ENCODE measurements around the gene RALGPS1.
A peak's percentile ranks its signal among the peaks of the same experiment; 100 is the strongest.

Gene RALGPS1

GRCh38 chr9:127205952-127206351, 291.4 kb downstream of the RALGPS1 start:
- no peak for DNase-seq (ENCODE audit: low read depth, low spot score)

- no peak for DNase-seq (ENCODE audit: low read depth, low spot score)
Measured at GRCh38 chr9:127206666-127207065, 292.1 kb downstream of the RALGPS1 start.

- no peak for DNase-seq (ENCODE audit: low read depth, low spot score)
Measured at GRCh38 chr9:127207734-127208410, 293.3 kb downstream of the RALGPS1 start.

GRCh38 chr9:127208416-127208815, 293.8 kb downstream of the RALGPS1 start:
- no peak for DNase-seq (ENCODE audit: low read depth, low spot score)

- no peak for DNase-seq (ENCODE audit: low read depth, low spot score)
Measured at GRCh38 chr9:127209220-127209619, 294.6 kb downstream of the RALGPS1 start.

GRCh38 chr9:127209948-127210640, 295.5 kb downstream of the RALGPS1 start:
- DNase-seq (ENCODE audit: low read depth, low spot score) = no peak

GRCh38 chr9:127210851-127211730, 296.5 kb downstream of the RALGPS1 start:
- no peak for DNase-seq (ENCODE audit: low read depth, low spot score)

- no peak for DNase-seq (ENCODE audit: low read depth, low spot score)
Measured at GRCh38 chr9:127211983-127212382, 297.4 kb downstream of the RALGPS1 start.

- DNase-seq (ENCODE audit: low read depth, low spot score) = no peak
Measured at GRCh38 chr9:127212453-127212852, 297.9 kb downstream of the RALGPS1 start.

- no peak for DNase-seq (ENCODE audit: low read depth, low spot score)
Measured at GRCh38 chr9:127213859-127214258, 299.3 kb downstream of the RALGPS1 start.

- DNase-seq (ENCODE audit: low read depth, low spot score) = peak; percentile 57
Measured at GRCh38 chr9:127214421-127215267, 300.1 kb downstream of the RALGPS1 start.

GRCh38 chr9:127215268-127216209, 301.0 kb downstream of the RALGPS1 start:
- DNase-seq (ENCODE audit: low read depth, low spot score) = no peak

GRCh38 chr9:127216210-127216887, 301.8 kb downstream of the RALGPS1 start:
- no peak for DNase-seq (ENCODE audit: low read depth, low spot score)

- no peak for DNase-seq (ENCODE audit: low read depth, low spot score)
Measured at GRCh38 chr9:127216888-127217217, 302.3 kb downstream of the RALGPS1 start.

GRCh38 chr9:127218818-127219217, 304.2 kb downstream of the RALGPS1 start:
- DNase-seq (ENCODE audit: low read depth, low spot score) = no peak

- DNase-seq (ENCODE audit: low read depth, low spot score) = no peak
Measured at GRCh38 chr9:127219520-127219919, 304.9 kb downstream of the RALGPS1 start.

- DNase-seq (ENCODE audit: low read depth, low spot score) = no peak
Measured at GRCh38 chr9:127221695-127222094, 307.1 kb downstream of the RALGPS1 start.

- no peak for DNase-seq (ENCODE audit: low read depth, low spot score)
Measured at GRCh38 chr9:127222388-127223095, 308.0 kb downstream of the RALGPS1 start.

GRCh38 chr9:127223266-127223665, 308.7 kb downstream of the RALGPS1 start:
- no peak for DNase-seq (ENCODE audit: low read depth, low spot score)
